CD4-positive, alpha-beta T cell treated with Interleukin-17A for 4 hours (primary cell): ENCODE data around the gene GPRC5B.

ENCODE experiments used
- DNase-seq: peaks from one replicate; pipeline ENCODE4 v3.0.0-alpha.2; 2020; ENCODE audit warnings: mixed read lengths

The GPRC5B gene

GRCh38 chr16:19868421-19868820 lies 16.2 kb downstream of the GPRC5B start:
- no peak for DNase-seq

DNA sequence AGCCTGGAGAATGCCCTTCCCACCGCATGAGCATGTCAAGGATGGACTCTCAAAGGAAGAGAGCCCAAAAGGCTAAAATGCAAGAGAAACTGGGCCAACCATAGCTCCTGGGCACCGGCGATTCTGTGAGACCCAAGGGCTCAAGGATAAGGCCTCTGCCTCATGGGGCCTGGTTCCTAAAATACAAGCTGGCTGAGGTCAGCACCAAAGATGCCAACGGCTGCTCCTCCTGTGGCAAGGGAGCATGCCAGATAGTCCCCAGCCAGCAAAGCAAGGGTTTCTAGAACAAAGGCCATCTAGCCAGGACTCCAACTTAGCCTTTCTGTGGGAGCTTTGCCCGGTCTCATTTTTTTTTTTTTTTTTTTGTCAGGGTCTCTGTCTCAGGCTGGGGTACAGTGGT lies 20.1 kb downstream of the GPRC5B start:
- no peak for DNase-seq

DNA sequence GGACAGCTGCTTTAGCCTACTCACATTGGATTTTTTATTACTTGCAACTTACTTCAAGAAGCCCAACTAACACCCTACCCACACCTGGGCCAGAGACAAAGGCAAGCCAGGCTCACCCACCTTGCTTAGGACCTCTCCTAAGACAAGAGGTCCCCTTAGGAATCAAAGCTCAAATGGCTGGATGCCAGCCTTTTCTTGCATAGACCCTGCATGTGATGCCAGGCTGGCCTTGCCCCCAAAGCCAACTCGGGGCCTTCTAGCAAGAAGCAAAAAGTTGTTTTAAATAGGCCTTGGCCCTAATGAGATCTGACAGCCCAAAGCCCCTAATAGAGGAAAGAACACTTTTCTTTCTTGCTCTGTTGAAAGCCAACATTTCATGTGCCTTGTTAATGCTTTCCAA lies 20.7 kb downstream of the GPRC5B start:
- DNase-seq, result no peak

- no peak for DNase-seq
Observed at GRCh38 chr16:19861811-19862327, 22.8 kb downstream of the GPRC5B start.

- no peak for DNase-seq
Observed at GRCh38 chr16:19861133-19861532, 23.5 kb downstream of the GPRC5B start.

- no peak for DNase-seq
Observed at GRCh38 chr16:19860166-19861041, 24.2 kb downstream of the GPRC5B start.

DNA sequence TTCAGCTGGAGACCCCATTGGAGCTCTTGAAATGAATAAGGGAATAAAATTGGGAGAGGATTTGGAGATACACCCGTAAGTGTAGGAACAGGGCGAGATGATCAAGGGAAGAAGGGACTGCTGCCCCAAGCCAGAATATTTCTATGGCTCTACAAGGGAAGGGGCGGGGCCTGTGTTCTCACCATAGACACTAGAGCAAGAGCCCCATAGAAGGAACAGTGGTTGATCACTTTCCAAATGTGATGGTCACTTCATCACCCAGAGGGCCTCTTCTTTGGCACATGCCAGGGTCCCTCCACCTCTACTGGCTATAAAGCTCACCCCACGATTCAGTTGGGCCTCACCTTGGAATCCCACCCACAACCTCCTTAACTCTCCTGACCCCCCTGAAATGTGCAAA lies 25.0 kb downstream of the GPRC5B start:
- no peak for DNase-seq

- no peak for DNase-seq
Observed at GRCh38 chr16:19859166-19859565, 25.5 kb downstream of the GPRC5B start.

- no peak for DNase-seq
Observed at GRCh38 chr16:19858340-19859018, 26.2 kb downstream of the GPRC5B start.

GRCh38 chr16:19857593-19858339 lies 26.9 kb downstream of the GPRC5B start:
- no peak for DNase-seq

GRCh38 chr16:19856120-19856519 lies 28.5 kb downstream of the GPRC5B start:
- no peak for DNase-seq

DNA sequence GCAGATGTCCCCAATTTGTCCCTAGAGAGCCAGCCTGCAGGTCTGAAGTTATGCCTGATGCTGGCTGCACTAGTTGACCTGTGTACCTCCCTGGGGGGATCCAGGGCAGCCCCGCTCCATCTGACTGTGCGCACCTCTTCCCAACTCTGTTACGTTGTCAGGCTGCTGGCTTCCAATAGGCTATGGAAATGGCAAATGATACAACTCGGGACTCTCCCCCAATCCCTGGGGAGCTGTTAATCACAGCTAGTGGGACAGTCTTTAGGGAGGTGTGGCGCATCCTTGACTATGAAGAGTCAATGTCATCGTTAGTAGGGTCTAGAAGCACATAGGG lies 30.1 kb downstream of the GPRC5B start:
- no peak for DNase-seq

- DNase-seq, result no peak
Observed at GRCh38 chr16:19853742-19854542, 30.7 kb downstream of the GPRC5B start.

GRCh38 chr16:19853132-19853741 lies 31.4 kb downstream of the GPRC5B start:
- no peak for DNase-seq

- DNase-seq, result no peak
Observed at GRCh38 chr16:19851476-19851875, 33.2 kb downstream of the GPRC5B start.

DNA sequence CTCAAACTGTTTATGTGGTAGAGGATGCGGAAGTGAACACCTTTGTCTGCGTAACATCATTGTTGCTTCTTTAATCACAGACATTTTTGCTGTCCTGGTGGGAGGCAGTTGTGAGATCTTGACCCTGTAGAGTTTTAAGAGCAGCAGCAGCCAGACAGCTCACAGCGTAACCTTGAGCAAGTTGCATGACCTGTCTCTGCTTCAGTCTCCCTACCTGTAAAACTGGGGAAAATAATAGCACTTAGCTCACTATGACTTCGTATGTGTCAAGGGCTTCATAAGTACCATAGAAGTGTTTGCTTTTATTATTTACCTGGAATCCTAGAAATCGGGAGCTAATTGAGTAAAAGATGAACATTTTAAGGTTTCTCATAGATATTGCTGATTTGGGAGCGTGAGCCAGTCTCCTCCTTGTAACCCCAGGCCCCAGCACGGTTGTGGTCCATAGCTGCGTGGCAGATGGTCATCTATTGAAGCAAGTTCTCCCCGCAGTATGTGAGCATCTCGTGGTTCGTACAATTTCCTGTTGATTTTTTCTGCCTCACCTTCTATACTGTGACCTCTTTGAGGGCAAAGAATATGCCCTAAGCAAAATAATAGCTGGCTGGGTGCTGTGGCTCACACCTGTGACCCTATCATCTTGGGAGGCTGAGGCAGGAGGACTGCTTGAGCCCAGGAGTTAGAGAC lies 34.4 kb downstream of the GPRC5B start:
- DNase-seq, result no peak

DNA sequence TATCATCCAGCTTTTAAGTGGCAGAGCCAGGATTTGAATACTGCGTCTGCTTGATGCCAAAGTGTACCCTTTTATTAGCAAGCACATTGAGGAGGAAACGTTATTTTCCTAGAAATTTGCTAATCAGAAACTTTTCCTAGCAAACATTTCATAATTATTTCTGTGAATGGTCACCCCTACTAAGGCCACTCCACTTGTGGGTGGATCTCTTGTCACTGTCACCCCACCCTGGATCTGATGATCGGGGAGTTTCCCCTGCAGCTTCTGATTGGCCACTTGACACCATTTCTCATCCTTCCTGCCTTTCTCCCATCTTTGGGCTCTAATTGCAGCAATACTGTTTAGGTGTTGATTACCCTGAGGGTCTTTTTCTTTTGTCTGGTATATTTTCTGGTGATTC lies 35.9 kb downstream of the GPRC5B start:
- no peak for DNase-seq

DNA sequence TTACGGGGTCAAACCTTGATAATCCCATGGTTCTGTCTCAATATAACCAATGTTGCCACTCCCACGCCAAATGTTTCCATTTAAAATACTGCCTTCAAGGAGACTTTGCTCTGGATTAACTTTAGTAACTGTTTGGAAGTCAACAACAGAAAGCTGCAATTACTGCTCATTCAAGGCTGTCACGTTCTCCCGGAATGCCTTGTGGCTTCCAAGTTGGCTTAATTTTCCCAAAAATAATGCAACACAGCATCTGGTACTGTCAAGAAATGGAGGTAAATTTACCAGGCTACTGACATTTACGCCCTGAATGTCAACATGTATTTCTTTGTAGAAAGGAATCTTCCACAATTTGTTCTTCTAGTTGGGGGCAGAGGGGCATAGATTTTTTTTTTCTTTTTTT lies 38.2 kb downstream of the GPRC5B start:
- no peak for DNase-seq

- DNase-seq, result no peak
Observed at GRCh38 chr16:19844945-19845641, 39.6 kb downstream of the GPRC5B start.

GRCh38 chr16:19843371-19843770 lies 41.3 kb downstream of the GPRC5B start:
- DNase-seq, result no peak
